ENCODE results near the gene HNRNPLL.
"Not testable (repeated sequence)": the region's sequence is repeated elsewhere in the genome, so short reads cannot be mapped to it uniquely, and the experiment has no call there.

Gene HNRNPLL

GRCh38 chr2:38602732-38603401 lies at the start of gene HNRNPLL:
HNRNPLL (minus strand) TSS chr2:38602928; CDS start chr2:38602626, 302 bp downstream.
- DNase-seq (ENCODE audit: low read depth in 2 of 2): peak; percentile 96 to 98

DNA sequence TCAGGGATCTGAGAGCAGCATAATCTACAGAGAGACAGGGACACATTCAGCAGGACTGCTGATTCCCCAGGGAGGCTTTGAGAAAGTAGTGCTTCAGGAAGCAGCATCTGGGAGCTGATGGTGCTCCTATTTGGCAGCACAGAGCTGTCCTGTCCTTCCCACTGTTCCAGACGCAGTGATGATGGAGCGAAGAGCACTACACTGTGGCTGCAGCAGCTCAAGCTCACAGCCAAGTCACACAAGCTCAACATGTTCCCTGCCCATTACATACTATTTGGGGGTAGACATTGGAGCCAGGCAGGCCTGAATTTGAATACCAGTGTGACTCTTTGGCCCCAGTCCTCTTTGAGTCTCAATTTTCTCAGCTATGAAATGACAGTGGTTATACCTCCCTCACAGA lies 48.0 kb upstream of the HNRNPLL start:
- no peak for DNase-seq (ENCODE audit: low read depth in 2 of 2)

- no peak for DNase-seq (ENCODE audit: low read depth in 2 of 2)
Observed at GRCh38 chr2:38650012-38650411, 47.3 kb upstream of the HNRNPLL start.

- no peak for DNase-seq (ENCODE audit: low read depth in 2 of 2)
Observed at GRCh38 chr2:38649176-38649728, 46.5 kb upstream of the HNRNPLL start.

DNA sequence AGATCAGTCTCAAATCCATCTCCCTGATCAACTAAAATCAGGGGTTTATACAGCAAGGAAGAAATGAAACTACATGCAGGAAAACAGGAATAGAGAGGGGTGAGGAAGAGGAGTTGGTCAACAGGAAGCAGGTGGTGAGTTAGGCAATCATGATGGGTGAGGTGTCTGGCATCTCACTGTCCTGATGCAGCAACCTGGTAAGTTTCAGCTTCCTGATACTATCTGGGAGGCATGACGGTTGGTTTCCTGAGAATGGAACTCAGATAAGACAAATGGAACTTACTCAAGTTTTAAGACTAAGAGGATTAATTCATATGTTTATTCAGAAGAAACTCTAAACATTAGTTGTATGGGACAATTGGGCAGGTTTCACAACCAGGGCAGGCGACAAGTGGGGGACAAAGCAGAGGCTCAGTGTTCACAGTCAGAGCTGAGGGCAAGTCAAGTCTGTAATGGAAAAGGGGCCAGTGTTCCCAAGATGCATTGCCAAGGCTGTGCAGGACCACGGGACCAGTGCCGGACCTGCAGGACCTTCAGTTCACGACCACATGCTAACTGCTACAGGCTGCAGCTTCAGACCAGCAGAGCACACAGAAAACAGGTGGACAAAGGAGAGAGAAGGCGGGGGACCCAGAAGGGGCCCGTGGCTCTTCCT lies 45.5 kb upstream of the HNRNPLL start:
- DNase-seq (ENCODE audit: low read depth in 2 of 2): no peak

DNA sequence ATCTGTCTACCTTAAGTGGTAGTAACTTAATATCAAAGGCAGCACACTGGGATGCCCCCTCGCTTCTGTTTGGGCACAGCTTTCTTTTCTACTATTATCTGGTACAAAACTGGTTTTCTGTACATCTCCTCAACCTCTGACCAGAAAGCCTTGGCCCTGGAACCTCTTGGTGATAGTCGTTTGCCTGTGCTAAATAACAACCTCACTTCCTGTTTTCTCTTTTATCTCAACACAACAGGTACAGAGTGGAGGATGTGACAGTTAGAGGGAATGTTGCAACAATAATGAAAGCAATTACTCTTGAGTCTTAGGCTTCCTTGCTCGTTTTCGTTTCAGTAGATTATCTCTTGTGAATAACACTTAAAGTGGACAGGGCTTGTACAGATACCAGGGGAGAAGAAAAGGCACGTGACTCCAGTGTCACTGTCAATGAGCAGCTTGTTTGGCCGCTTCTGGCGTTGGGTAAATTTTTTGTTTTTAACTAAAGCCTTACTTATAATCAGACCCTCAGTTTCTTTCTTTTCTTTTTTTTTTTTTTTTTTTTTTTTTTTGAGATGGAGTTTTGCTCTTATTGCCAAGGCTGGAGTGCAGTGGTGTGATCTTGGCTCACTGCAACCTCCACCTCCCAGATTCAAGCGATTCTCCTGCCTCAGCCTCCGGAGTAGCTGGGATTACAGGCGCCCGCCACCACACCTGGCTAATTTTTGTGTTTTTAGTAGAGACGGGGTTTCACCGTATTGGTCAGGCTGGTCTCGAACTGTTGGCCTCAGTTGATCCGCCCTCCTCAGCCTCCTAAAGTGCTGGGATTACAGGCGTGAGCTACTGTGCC lies 41.2 kb upstream of the HNRNPLL start:
- DNase-seq (ENCODE audit: low read depth in 2 of 2): not testable (repeated sequence)

DNA sequence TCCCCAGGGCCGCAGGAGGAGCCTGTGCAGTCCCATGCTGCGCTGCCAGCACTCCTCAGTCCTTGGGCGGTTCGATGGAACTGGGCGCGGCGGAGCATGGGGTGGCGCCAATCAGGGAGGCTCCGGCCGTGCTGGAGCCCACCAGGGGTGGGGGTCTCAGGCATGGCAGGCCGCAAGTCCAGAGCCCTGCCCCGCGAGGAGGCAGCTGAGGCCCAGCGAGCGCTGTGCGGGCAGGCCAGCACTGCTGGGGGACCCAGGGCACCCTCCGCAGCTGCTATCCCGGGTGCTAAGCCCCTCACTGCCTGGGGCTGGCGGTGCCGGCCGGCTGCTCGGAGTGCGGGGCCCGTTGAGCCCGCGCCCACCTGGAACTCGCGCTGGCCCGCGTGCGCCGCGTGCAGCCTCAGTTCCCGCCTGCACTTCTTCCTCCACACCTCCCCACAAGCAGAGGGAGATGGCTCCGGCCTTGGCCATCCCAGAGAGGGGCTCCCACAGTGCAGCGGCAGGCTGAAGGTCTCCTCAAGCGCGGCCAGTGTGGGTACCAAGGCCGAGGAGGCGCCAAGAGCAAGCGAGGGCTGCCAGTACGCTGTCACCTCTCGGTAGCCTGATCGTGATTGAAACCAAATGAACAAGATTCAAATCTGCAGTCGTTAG lies 40.4 kb upstream of the HNRNPLL start:
- DNase-seq (ENCODE audit: low read depth in 2 of 2): no peak

DNA sequence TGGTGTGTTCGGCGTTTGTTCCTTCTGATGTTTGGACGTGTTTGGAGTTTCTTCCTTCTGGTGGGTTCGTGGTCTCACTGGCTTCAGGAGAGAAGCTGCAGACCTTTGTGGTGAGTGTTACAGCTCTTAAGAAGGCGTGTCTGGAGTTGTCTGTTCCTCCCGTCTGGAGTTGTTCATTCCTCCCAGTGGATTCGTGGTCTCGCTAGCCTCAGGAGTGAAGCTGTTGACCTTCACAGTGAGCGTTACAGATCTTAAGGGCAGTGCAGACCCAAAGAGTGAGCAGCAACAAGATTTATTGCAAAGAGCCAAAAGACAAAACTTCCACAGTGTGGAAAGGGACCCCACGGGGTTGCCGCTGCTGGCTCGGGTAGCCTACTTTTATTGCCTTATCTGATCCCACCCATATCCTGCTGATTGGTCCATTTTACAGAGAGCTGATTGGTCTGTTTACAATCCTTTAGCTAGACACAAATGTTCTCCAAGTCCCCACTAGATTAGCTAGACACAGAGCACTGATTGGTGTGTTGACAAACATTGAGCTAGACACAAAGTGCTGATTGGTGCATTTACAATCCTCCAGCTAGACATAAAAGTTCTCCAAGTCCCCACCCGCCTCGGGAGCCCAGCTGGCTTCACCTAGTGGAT lies 39.8 kb upstream of the HNRNPLL start:
- not testable (repeated sequence) for DNase-seq (ENCODE audit: low read depth in 2 of 2)

DNA sequence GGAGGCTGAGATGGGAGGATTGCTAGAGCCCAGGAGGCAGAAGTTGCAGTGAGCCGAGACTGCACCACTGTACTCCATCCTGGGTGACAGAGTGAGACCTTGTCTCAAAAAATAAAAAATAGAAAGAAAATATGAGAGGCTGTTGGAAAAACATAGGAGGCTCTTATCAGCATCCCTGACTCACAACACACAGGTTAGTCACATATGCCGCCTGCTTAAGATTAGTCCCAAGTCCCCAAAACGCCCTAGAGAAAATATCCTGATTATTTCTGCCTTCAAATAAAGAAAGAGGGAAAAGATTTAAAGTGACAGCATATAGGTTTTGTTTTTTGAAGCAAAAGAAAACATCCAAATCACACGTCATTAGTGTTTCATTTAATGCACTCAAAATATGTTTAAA lies 33.3 kb upstream of the HNRNPLL start:
- no peak for DNase-seq (ENCODE audit: low read depth in 2 of 2)

GRCh38 chr2:38635139-38635538 lies 32.4 kb upstream of the HNRNPLL start:
- DNase-seq (ENCODE audit: low read depth in 2 of 2): no peak

GRCh38 chr2:38634684-38635083 lies 32.0 kb upstream of the HNRNPLL start:
- DNase-seq (ENCODE audit: low read depth in 2 of 2): no peak

DNA sequence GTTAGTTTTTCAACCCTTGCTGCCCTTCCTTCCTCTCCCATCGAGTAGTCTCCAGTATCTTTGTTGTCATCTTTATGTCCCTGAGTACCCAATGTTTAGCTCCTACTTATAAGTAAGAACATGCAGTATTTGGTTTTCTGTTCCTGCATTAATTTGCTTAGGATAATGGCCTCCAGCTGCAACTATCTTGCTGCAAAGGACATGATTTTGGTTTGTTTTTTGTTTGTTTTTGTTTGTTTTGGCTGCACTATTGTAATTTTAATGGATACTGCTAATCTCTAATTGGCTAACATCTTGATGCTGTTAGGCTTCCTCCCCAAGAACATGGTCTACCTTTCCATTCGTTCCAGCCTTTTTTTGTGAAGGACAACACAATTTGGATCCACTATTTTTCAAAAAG lies 31.2 kb upstream of the HNRNPLL start:
- DNase-seq (ENCODE audit: low read depth in 2 of 2): no peak

DNA sequence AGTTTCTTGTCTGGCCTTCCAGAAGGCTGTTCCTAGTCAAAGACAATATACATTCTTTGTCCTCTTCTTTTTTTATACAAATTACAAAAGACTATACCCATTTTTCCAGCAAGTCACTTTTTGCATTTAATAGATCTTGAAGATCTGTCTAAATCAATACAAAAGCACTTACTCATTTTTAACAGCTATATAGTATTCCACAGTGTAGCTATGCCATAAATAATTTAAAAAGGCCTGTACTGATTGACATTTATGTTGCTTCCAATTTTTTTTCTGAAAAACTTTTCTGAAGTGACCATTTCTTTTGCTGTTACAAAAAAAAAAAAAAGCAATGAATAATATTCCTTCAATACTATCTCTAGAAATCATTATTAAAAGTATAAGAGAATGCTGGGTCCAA lies 30.3 kb upstream of the HNRNPLL start:
- DNase-seq (ENCODE audit: low read depth in 2 of 2): no peak

GRCh38 chr2:38631976-38632375 lies 29.2 kb upstream of the HNRNPLL start:
- no peak for DNase-seq (ENCODE audit: low read depth in 2 of 2)

DNA sequence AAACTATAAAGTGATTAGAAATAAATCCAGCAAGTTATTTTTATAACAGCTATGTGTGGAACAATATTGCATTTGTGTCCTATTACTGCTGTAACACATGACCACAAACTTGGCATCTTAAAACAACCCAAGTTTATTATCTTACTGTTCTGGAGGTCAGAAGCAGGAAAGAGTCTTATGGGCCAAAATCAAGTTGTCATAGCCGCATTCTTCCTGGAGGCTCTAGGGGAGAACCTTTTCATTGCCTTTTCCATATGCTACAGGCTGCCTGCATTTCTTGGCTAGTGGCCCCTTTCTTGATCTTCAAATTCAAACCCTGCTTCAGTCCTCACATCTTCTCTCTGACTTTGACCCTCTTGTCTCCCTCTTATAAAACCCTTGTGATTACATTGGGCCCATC lies 27.0 kb upstream of the HNRNPLL start:
- DNase-seq (ENCODE audit: low read depth in 2 of 2): no peak

DNA sequence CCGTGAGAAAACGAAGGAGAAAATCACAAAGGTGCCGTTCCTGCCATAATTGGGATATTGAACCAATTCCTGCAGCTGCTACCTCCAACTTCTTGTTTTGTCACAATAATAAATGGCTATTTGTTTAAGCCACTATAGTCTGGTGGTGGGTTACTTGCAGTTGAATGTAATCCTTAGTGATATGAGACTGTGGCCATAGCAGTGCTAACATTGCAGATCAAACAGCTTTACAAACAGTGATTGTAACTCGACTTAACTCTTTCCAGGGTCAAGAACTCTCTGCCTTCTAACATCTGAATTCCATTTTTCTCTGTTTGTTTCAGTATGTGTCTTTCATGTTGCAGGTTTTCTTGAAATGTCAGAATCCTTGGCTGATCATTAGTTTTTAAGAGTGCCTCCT lies 24.7 kb upstream of the HNRNPLL start:
- no peak for DNase-seq (ENCODE audit: low read depth in 2 of 2)

- DNase-seq (ENCODE audit: low read depth in 2 of 2): no peak
Observed at GRCh38 chr2:38626326-38627035, 23.8 kb upstream of the HNRNPLL start.

- no peak for DNase-seq (ENCODE audit: low read depth in 2 of 2)
Observed at GRCh38 chr2:38622210-38622609, 19.5 kb upstream of the HNRNPLL start.

GRCh38 chr2:38621018-38621417 lies 18.3 kb upstream of the HNRNPLL start:
- DNase-seq (ENCODE audit: low read depth in 2 of 2): no peak

GRCh38 chr2:38620282-38620977 lies 17.7 kb upstream of the HNRNPLL start:
- DNase-seq (ENCODE audit: low read depth in 2 of 2): no peak

Data from stimulated activated CD8-positive, alpha-beta memory T cell treated with anti-CD3 and anti-CD28 coated beads, Interleukin-2, amount 100 ng/mL, for 48 hours (primary cell).